ENCODE data around the gene FAXDC2.

- TF ChIP-seq CTCF (conservative IDR thresholded peaks at IDR 0.05; ENCODE audit: low read length) (no peak), EZH2phosphoT487 (IDR thresholded peaks at IDR 0.05; ENCODE audit: borderline replicate concordance, low read depth, low read length) (no peak)
Measured at GRCh38 chr5:154834053-154834452, 16.4 kb downstream of the FAXDC2 start.

Data from OCI-LY7 (cell line).